Thoracic aorta (tissue), 2 donors: ENCODE measurements around the gene CD2. TPM values are rescaled to one million over a fixed set of nuclear protein-coding genes. Genes with fewer than 3 reads are reported as not detected.

Experiments
- ATAC-seq: fragments of 150-250 bp; one replicate; pipeline ENCODE4 v1.8.0; 2017; ENCODE audit warnings: low read depth; ENCODE audit not compliant: insufficient number of reproducible peaks, low FRiP score
- DNase-seq: peaks from one replicate; pipeline ENCODE4 v3.0.0-alpha.2; 2020; ENCODE audit warnings: low spot score
- H3K27ac ChIP-seq, 2 donors: fragments of 200-600 bp; sonication (generic); 1 replicate in 1 of 2; 2 replicates in 1 of 2; pipeline ENCODE4 v1.5.1; 2016; ENCODE audit warnings: mild to moderate bottlenecking in 2 of 2, moderate library complexity in 2 of 2
- H3K27me3 ChIP-seq: fragments of 200-600 bp; sonication (generic); replicated peaks from 2 replicates; pipeline ENCODE4 v1.6.0; 2016; ENCODE audit warnings: mild to moderate bottlenecking; ENCODE audit not compliant: insufficient read depth
- H3K36me3 ChIP-seq: fragments of 200-600 bp; sonication (generic); one replicate; pipeline ENCODE4 v1.5.1; 2016
- H3K4me1 ChIP-seq, 2 donors: fragments of 200-600 bp; sonication (generic); 1 replicate in 1 of 2; 2 replicates in 1 of 2; pipeline versions ENCODE4 v1.5.1 to v1.6.0; 2016; ENCODE audit warnings: low read depth in 2 of 2, mild to moderate bottlenecking in 1 of 2; ENCODE audit not compliant: control insufficient read depth in 1 of 2
- H3K4me3 ChIP-seq: fragments of 200-600 bp; sonication (generic); 2 replicates; pipeline ENCODE4 v1.5.1; 2016; ENCODE audit warnings: mild to moderate bottlenecking
- H3K9me3 ChIP-seq: fragments of 200-600 bp; sonication (generic); 2 replicates; pipeline ENCODE4 v1.5.1; 2016
- CTCF ChIP-seq: fragments of 200-600 bp; sonication (generic); IDR thresholded peaks from one replicate; pipeline ENCODE4 v1.5.1; 2019; ENCODE audit warnings: antibody characterized with exemption
- total RNA-seq, 2 donors: library from RNA; depleted of rRNA; stranded (reverse); fragments of >200 nt; gene quantifications; one replicate each; pipeline versions ENCODE4 v1.1.0 to v1.2.3, GENCODE V29; 2016

Gene CD2
- total RNA-seq, 2 donors from 2014 or later = 1.4 to 3.0 TPM

GRCh38 chr1:116781034-116781433 lies 26.8 kb downstream of the CD2 start:
- DNase-seq (no peak), ATAC-seq (no peak)
- Histone ChIP-seq H3K36me3 (no peaks in the 10 kb centered on the region), H3K9me3 (no peaks in the 10 kb centered on the region), H3K27ac (no peak overlapping the region), H3K4me1 (no peaks in the 10 kb centered on the region), H3K4me3 (no peak overlapping the region), H3K27me3 (no peaks in the 10 kb centered on the region)
- TF ChIP-seq CTCF = no peak

GRCh38 chr1:116785006-116785405 lies 30.8 kb downstream of the CD2 start:
- H3K36me3 ChIP-seq = no peaks in the 10 kb centered on the region
- no peak overlapping the region for H3K4me3 ChIP-seq
- no peak overlapping the region for H3K27ac ChIP-seq
- no peaks in the 10 kb centered on the region for H3K4me1 ChIP-seq
- no peaks in the 10 kb centered on the region for H3K27me3 ChIP-seq
- TF ChIP-seq CTCF = no peak
- H3K9me3 ChIP-seq = no peaks in the 10 kb centered on the region
- no peak for DNase-seq
- ATAC-seq = no peak

GRCh38 chr1:116786049-116786448 lies 31.8 kb downstream of the CD2 start:
- Histone ChIP-seq H3K4me3 (no peak overlapping the region), H3K4me1 (no peaks in the 10 kb centered on the region), H3K36me3 (no peaks in the 10 kb centered on the region), H3K9me3 (no peaks in the 10 kb centered on the region), H3K27ac (no peak overlapping the region), H3K27me3 (no peaks in the 10 kb centered on the region)
- no peak for DNase-seq
- TF ChIP-seq CTCF = no peak
- ATAC-seq = no peak

- TF ChIP-seq CTCF = no peak
- no peak overlapping the region for H3K4me3 ChIP-seq
- ATAC-seq = no peak
Observed at GRCh38 chr1:116791727-116792126, 37.5 kb downstream of the CD2 start.

GRCh38 chr1:116793357-116793935 lies 39.2 kb downstream of the CD2 start:
- no peak for TF ChIP-seq CTCF
- Histone ChIP-seq H3K27ac (no peak overlapping the region), H3K4me3 (no peak overlapping the region), H3K4me1 (no peaks in the 10 kb centered on the region), H3K36me3 (no peaks in the 10 kb centered on the region), H3K9me3 (no peaks in the 10 kb centered on the region), H3K27me3 (no peaks in the 10 kb centered on the region)
- no peak for ATAC-seq
- DNase-seq = no peak

More at GRCh38 chr1:116791727-116792126, 37.5 kb downstream of the CD2 start:
- no peak overlapping the region for H3K27ac ChIP-seq
- no peaks in the 10 kb centered on the region for H3K27me3 ChIP-seq
- no peaks in the 10 kb centered on the region for H3K4me1 ChIP-seq
- DNase-seq = no peak
- H3K36me3 ChIP-seq = no peaks in the 10 kb centered on the region
- no peaks in the 10 kb centered on the region for H3K9me3 ChIP-seq
